ENCODE results near the gene ACTC1.

GRCh38 chr15:34753236-34753894 is 42.0 kb downstream of the ACTC1 start:
- TF ChIP-seq CTCF (IDR thresholded peaks at IDR 0.05) (no peak), POLR2A (IDR thresholded peaks at IDR 0.05) (no peak), EP300 (IDR thresholded peaks at IDR 0.05) (no peak)

Data from stomach (tissue), 4 donors.